Thymus (tissue), 11 donors: ENCODE results near the gene TNFAIP1. TPM values are rescaled to one million over a fixed set of nuclear protein-coding genes. Genes with fewer than 3 reads are reported as not detected.

ENCODE experiments used
- DNase-seq, 9 donors: peaks; one replicate each; pipeline ENCODE4 v3.0.0-alpha.2; 2013; ENCODE audit warnings: low spot score in 9 of 9, low read depth in 6 of 9, missing footprints in 1 of 9
- H3K27ac ChIP-seq, 2 donors: one replicate each; pipeline ENCODE4 v1.5.1; 2013; ENCODE audit warnings: control low read depth in 1 of 2, low read depth in 1 of 2, low read length in 1 of 2, mild to moderate bottlenecking in 1 of 2, moderate library complexity in 1 of 2
- H3K27me3 ChIP-seq, 2 donors: one replicate each; pipeline ENCODE4 v1.5.1; 2013; ENCODE audit warnings: low read length in 1 of 2; ENCODE audit not compliant: control insufficient read depth in 2 of 2, insufficient read depth in 1 of 2
- H3K36me3 ChIP-seq, 2 donors: one replicate each; pipeline ENCODE4 v1.5.1; 2013; ENCODE audit warnings: low read length in 1 of 2, mild to moderate bottlenecking in 1 of 2, moderate library complexity in 1 of 2; ENCODE audit not compliant: control insufficient read depth in 2 of 2, insufficient read depth in 2 of 2
- H3K4me1 ChIP-seq, 2 donors: one replicate each; pipeline ENCODE4 v1.5.1; 2013; ENCODE audit warnings: low read length in 2 of 2; ENCODE audit not compliant: control insufficient read depth in 2 of 2, insufficient read depth in 2 of 2
- H3K4me3 ChIP-seq, 2 donors: one replicate each; pipeline ENCODE4 v1.5.1; 2013; ENCODE audit warnings: low read length in 2 of 2, control low read depth in 1 of 2, mild to moderate bottlenecking in 1 of 2
- H3K9me3 ChIP-seq, 2 donors: one replicate each; pipeline ENCODE4 v1.5.1; 2013; ENCODE audit warnings: low read length in 1 of 2, mild to moderate bottlenecking in 1 of 2; ENCODE audit not compliant: control insufficient read depth in 2 of 2, insufficient read depth in 1 of 2
- WGBS: extraction: QIAGEN DNeasy Blood & Tissue Kit; methylation state at CpG from one replicate; pipeline ENCODE4 v1.1.7; 2013; 5-methylcytosine and 5-hydroxymethylcytosine counted together
- polyA plus RNA-seq: library from polyadenylated mRNA; stranded (reverse); fragments of 200-250 nt; gene quantifications from one replicate; pipeline ENCODE4 v1.2.3, GENCODE V29; 2013
- total RNA-seq: library from RNA; stranded (reverse); fragments of 120-200 nt; gene quantifications from one replicate; pipeline ENCODE4 v1.2.4, GENCODE V29; 2013
- donor health status: healthy.

TNFAIP1 gene
- total and polyA plus RNA-seq, 2 donors = 11.3 to 19.4 TPM

GRCh38 chr17:28320215-28321061, 15.1 kb upstream of the TNFAIP1 start:
- H3K4me3 ChIP-seq = no peak overlapping the region
- DNase-seq = no peak
- H3K4me1 ChIP-seq = peaks cover 10 to 21% of the 10 kb centered on the region in 2 donors
- WGBS = 92% methylated on average over 8 of the region's 8 CpGs
- no peaks in the 10 kb centered on the region for H3K36me3 ChIP-seq
- no peaks in the 10 kb centered on the region for H3K9me3 ChIP-seq
- H3K27ac ChIP-seq = no peak overlapping the region
- peaks cover 0 to 19% of the 10 kb centered on the region in 2 donors for H3K27me3 ChIP-seq

- no peak for DNase-seq
- Histone ChIP-seq H3K9me3 (no peaks in the 10 kb centered on the region), H3K27me3 (no peaks in the 10 kb centered on the region), H3K4me1 (peaks cover 8 to 10% of the 10 kb centered on the region in 2 donors), H3K4me3 (no peak overlapping the region), H3K27ac (no peak overlapping the region), H3K36me3 (peaks cover 23 to 29% of the 10 kb centered on the region in 2 donors)
- 96% methylated on average over 5 of the region's 5 CpGs for WGBS
Measured at GRCh38 chr17:28324267-28324745, 11.3 kb upstream of the TNFAIP1 start.

GRCh38 chr17:28324781-28325180, 10.8 kb upstream of the TNFAIP1 start:
- WGBS = 82% methylated on average over 3 of the region's 3 CpGs
- H3K4me1 ChIP-seq = peaks cover 3 to 6% of the 10 kb centered on the region in 2 donors
- H3K27ac ChIP-seq = no peak overlapping the region
- H3K9me3 ChIP-seq = no peaks in the 10 kb centered on the region
- H3K4me3 ChIP-seq = no peak overlapping the region
- no peak for DNase-seq
- H3K27me3 ChIP-seq = no peaks in the 10 kb centered on the region
- H3K36me3 ChIP-seq = peaks cover 25 to 32% of the 10 kb centered on the region in 2 donors

- WGBS = 98% methylated on average over 5 of the region's 5 CpGs
- DNase-seq = no peak
- peaks cover 28 to 32% of the 10 kb centered on the region in 2 donors for H3K36me3 ChIP-seq
- H3K27ac ChIP-seq = no peak overlapping the region
- no peaks in the 10 kb centered on the region for H3K9me3 ChIP-seq
- peaks cover 2% of the 10 kb centered on the region in 2 donors for H3K4me1 ChIP-seq
- no peaks in the 10 kb centered on the region for H3K27me3 ChIP-seq
- no peak overlapping the region for H3K4me3 ChIP-seq
Measured at GRCh38 chr17:28325211-28325610, 10.3 kb upstream of the TNFAIP1 start.

GRCh38 chr17:28326114-28326513, 9.4 kb upstream of the TNFAIP1 start:
- Histone ChIP-seq H3K4me1 (no peaks in the 10 kb centered on the region), H3K27ac (no peak overlapping the region), H3K9me3 (no peaks in the 10 kb centered on the region), H3K4me3 (no peak overlapping the region), H3K27me3 (no peaks in the 10 kb centered on the region), H3K36me3 (peaks cover 37% of the 10 kb centered on the region in 2 donors)
- no peak for DNase-seq
- WGBS = 96% methylated on average over 7 of the region's 7 CpGs

GRCh38 chr17:28327031-28327607, 8.4 kb upstream of the TNFAIP1 start:
- no peak for DNase-seq
- Histone ChIP-seq H3K36me3 (peaks cover 44 to 45% of the 10 kb centered on the region in 2 donors), H3K4me1 (no peaks in the 10 kb centered on the region), H3K4me3 (no peak overlapping the region), H3K27ac (no peak overlapping the region), H3K9me3 (no peaks in the 10 kb centered on the region), H3K27me3 (no peaks in the 10 kb centered on the region)
- 98% methylated on average over 9 of the region's 9 CpGs for WGBS

GRCh38 chr17:28327709-28328108, 7.9 kb upstream of the TNFAIP1 start:
- Histone ChIP-seq H3K4me3 (no peak overlapping the region), H3K4me1 (no peaks in the 10 kb centered on the region)
- WGBS = 94% methylated on average over 3 of the region's 3 CpGs

GRCh38 chr17:28328325-28328724, 7.2 kb upstream of the TNFAIP1 start:
- WGBS = 96% methylated on average over 4 of the region's 4 CpGs
- no peak for DNase-seq
- no peaks in the 10 kb centered on the region for H3K9me3 ChIP-seq
- peaks cover 44 to 45% of the 10 kb centered on the region in 2 donors for H3K36me3 ChIP-seq
- no peak overlapping the region for H3K4me3 ChIP-seq
- no peaks in the 10 kb centered on the region for H3K4me1 ChIP-seq
- no peaks in the 10 kb centered on the region for H3K27me3 ChIP-seq
- no peak overlapping the region for H3K27ac ChIP-seq

More at GRCh38 chr17:28327709-28328108, 7.9 kb upstream of the TNFAIP1 start:
- Histone ChIP-seq H3K36me3 (peaks cover 44 to 45% of the 10 kb centered on the region in 2 donors), H3K27me3 (no peaks in the 10 kb centered on the region), H3K9me3 (no peaks in the 10 kb centered on the region), H3K27ac (no peak overlapping the region)
- no peak for DNase-seq

GRCh38 chr17:28330671-28331070, 4.9 kb upstream of the TNFAIP1 start:
- Histone ChIP-seq H3K27me3 (no peaks in the 10 kb centered on the region), H3K9me3 (no peaks in the 10 kb centered on the region), H3K36me3 (peaks cover 44 to 45% of the 10 kb centered on the region in 2 donors), H3K27ac (no peak overlapping the region), H3K4me3 (no peak overlapping the region), H3K4me1 (peaks cover 9 to 12% of the 10 kb centered on the region in 2 donors)
- WGBS = 99% methylated on average over 5 of the region's 5 CpGs
- no peak for DNase-seq
